Esophagus muscularis mucosa (tissue), 4 donors: ENCODE data around the gene PGF. TPM values are rescaled to one million over a fixed set of nuclear protein-coding genes. Genes with fewer than 3 reads are reported as not detected.

Source experiments
- DNase-seq: peaks from one replicate; pipeline ENCODE4 v3.0.0-alpha.2; 2017; ENCODE audit errors: extremely low spot score
- H3K27ac ChIP-seq, 4 donors: fragments of 200-600 bp; sonication (generic); replicated peaks in 1 of 4; 1 replicate in 3 of 4; 2 replicates in 1 of 4; pipeline ENCODE4 v1.5.1; 2016 to 2019; ENCODE audit warnings: mild to moderate bottlenecking in 1 of 4
- H3K27me3 ChIP-seq, 4 donors: fragments of 200-600 bp; sonication (generic); one replicate each; pipeline versions ENCODE4 v1.5.1 to v1.6.0; 2016 to 2019
- H3K36me3 ChIP-seq, 4 donors: fragments of 200-600 bp; sonication (generic); one replicate each; pipeline ENCODE4 v1.5.1; 2016 to 2019
- H3K4me1 ChIP-seq, 4 donors: fragments of 200-600 bp; sonication (generic); one replicate each; pipeline ENCODE4 v1.5.1; 2016 to 2019
- H3K4me3 ChIP-seq, 4 donors: fragments of 200-600 bp; sonication (generic); 1 replicate in 2 of 4; 2 replicates in 2 of 4; pipeline ENCODE4 v1.5.1; 2016 to 2019; ENCODE audit warnings: mild to moderate bottlenecking in 4 of 4, moderate library complexity in 1 of 4
- H3K9me3 ChIP-seq, 4 donors: fragments of 200-600 bp; sonication (generic); 1 replicate in 3 of 4; 2 replicates in 1 of 4; pipeline ENCODE4 v1.5.1; 2016 to 2019
- CTCF ChIP-seq, 3 experiments: fragments of 200-600 bp in 2 of 3; fragments of 450-650 bp in 1 of 3; sonication (generic) in 2 of 3; IDR thresholded peaks; one replicate each; pipeline ENCODE4 v1.5.1; 2017 to 2019; ENCODE audit warnings: antibody characterized with exemption in 3 of 3, mild to moderate bottlenecking in 2 of 3, moderate library complexity in 1 of 3
- EP300 ChIP-seq: sonication (generic); formaldehyde crosslinking; IDR thresholded peaks from one replicate; pipeline ENCODE4 v1.6.1; 2017; ENCODE audit warnings: antibody characterized with exemption
- POLR2A ChIP-seq: fragments of 450-650 bp; IDR thresholded peaks from one replicate; pipeline ENCODE4 v1.6.1; 2017; ENCODE audit warnings: antibody characterized with exemption, moderate library complexity, mild to moderate bottlenecking, low read depth
- POLR2AphosphoS5 ChIP-seq, 2 donors: sonication (generic); formaldehyde crosslinking; IDR thresholded peaks; one replicate each; pipeline ENCODE4 v1.6.1; 2017; ENCODE audit warnings: antibody characterized with exemption in 2 of 2
- WGBS: methylation state at CpG from one replicate; pipeline ENCODE4 v1.1.5; 2018; 5-methylcytosine and 5-hydroxymethylcytosine counted together
- intact Hi-C: fragments of 100-400 bp; cut with DNase I; formaldehyde crosslinking; loops from one replicate; pipeline ENCODE4 v1.15.1; 2023
- total RNA-seq, 4 donors: library from RNA; depleted of rRNA; stranded (reverse); fragments of >200 nt; gene quantifications; one replicate each; pipeline versions ENCODE4 v1.1.0 to v1.2.1, GENCODE V29; 2016

The PGF gene
- total RNA-seq, 4 donors from 2014 or later, result 16.7 to 69.6 (median 18.4) TPM

DNA sequence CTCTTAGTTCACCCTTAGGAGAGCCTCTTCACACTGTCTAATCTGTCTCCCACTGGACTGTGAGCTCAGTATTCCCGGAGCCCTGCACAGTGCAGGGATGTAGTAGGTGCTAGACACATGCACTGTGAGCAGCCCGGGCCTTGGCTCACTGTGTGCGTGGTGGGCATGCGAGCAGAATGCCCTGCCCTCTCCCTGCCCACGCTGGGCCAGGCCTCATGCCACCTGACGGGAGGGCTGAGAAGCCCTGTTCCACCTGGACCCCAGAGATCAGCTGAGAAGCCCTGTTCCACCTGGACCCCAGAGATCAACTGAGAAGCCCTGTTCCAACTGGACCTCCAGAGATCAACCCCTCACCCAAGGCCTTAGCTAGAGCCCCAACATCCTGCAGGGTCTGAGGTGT is 43.3 kb downstream of the PGF start:
- H3K27me3 ChIP-seq, result no peaks in the 10 kb centered on the region
- H3K36me3 ChIP-seq, result no peaks in the 10 kb centered on the region
- H3K4me1 ChIP-seq, result peaks cover 29 to 42% (median 37%) of the 10 kb centered on the region in 4 donors
- no peak for DNase-seq
- H3K27ac ChIP-seq, result no peak overlapping the region
- WGBS, result 100% methylated on average over 1 of the region's 6 CpGs
- no peak for TF ChIP-seq CTCF (IDR thresholded peaks at IDR 0.05)
- no peak for TF ChIP-seq POLR2A
- TF ChIP-seq EP300, result no peak
- TF ChIP-seq POLR2AphosphoS5 (IDR thresholded peaks at IDR 0.05), result no peak
- intact Hi-C loops, result loop anchor here (10.0 kb wide), 1 partner anchor 173 kb away; no protein-coding TSS in a partner anchor
- no peaks in the 10 kb centered on the region for H3K9me3 ChIP-seq
- H3K4me3 ChIP-seq, result no peak overlapping the region

GRCh38 chr14:74911704-74912103 is 43.7 kb downstream of the PGF start:
- Histone ChIP-seq H3K27ac (no peak overlapping the region), H3K4me1 (peaks cover 29 to 42% (median 37%) of the 10 kb centered on the region in 4 donors), H3K4me3 (no peak overlapping the region), H3K27me3 (no peaks in the 10 kb centered on the region), H3K36me3 (peaks cover 0 to 4% (median 0%) of the 10 kb centered on the region in 4 donors), H3K9me3 (no peaks in the 10 kb centered on the region)
- WGBS, result 90% methylated on average over 2 of the region's 5 CpGs
- TF ChIP-seq POLR2AphosphoS5 (IDR thresholded peaks at IDR 0.05) (no peak), CTCF (IDR thresholded peaks at IDR 0.05) (no peak), EP300 (no peak)
- no peak for DNase-seq
- intact Hi-C loops, result loop anchor here (10.0 kb wide), 1 partner anchor 173 kb away; no protein-coding TSS in a partner anchor

DNA sequence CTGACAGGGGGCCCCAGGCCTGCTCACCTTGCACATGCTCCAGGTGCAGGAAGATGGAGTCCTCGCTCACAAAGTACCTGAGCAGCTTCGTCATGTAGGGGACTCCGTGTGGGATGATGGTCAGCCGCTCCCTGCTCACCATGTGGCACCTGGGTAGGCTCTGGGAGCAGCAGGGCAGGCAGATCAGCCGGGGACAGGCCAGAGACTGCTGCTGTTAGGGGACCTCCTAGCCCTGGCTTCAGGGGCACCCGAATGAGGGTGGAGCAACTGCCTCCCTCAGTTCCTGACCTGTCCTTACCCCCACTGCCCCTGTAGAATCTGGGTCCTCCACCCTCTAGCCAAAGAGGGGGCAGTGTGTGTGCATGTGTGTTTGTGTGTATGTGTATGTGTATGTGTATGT is 44.2 kb downstream of the PGF start:
- H3K9me3 ChIP-seq, result no peaks in the 10 kb centered on the region
- WGBS, result 100% methylated on average over 1 of the region's 6 CpGs
- no peak overlapping the region for H3K4me3 ChIP-seq
- H3K36me3 ChIP-seq, result peaks cover 0 to 9% (median 0%) of the 10 kb centered on the region in 4 donors
- H3K4me1 ChIP-seq, result peaks cover 29 to 42% (median 37%) of the 10 kb centered on the region in 4 donors
- no peak overlapping the region for H3K27ac ChIP-seq
- intact Hi-C loops, result loop anchor here (10.0 kb wide), 1 partner anchor 174 kb away; no protein-coding TSS in a partner anchor
- DNase-seq, result no peak
- H3K27me3 ChIP-seq, result no peaks in the 10 kb centered on the region
- TF ChIP-seq POLR2AphosphoS5 (IDR thresholded peaks at IDR 0.05) (no peak), POLR2A (no peak), EP300 (no peak), CTCF (IDR thresholded peaks at IDR 0.05) (no peak)

DNA sequence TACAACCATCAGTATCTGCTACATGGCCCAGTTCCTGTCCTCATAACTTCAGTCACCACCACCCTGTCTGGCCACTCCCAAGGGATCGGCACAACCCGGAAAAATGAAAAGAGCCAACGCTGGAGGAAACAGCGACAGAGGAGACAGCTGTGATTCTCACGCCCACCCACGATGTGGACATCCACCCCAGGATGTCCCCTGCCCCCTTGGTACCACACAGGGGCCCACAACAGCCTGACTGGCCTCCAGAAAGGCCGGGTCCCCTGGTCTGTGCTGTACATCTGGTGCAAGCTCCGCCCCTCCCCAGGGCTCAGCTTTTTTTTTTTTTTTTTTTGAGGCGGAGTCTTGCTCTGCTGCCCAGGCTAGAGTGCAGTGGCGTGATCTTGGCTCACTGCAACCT is 44.8 kb downstream of the PGF start:
- H3K9me3 ChIP-seq, result no peaks in the 10 kb centered on the region
- TF ChIP-seq POLR2A (no peak), POLR2AphosphoS5 (IDR thresholded peaks at IDR 0.05) (no peak), EP300 (no peak), CTCF (IDR thresholded peaks at IDR 0.05) (no peak)
- H3K4me3 ChIP-seq, result no peak overlapping the region
- peaks cover 0 to 10% (median 0%) of the 10 kb centered on the region in 4 donors for H3K36me3 ChIP-seq
- no peak overlapping the region for H3K27ac ChIP-seq
- peaks cover 34 to 44% (median 39%) of the 10 kb centered on the region in 4 donors for H3K4me1 ChIP-seq
- H3K27me3 ChIP-seq, result no peaks in the 10 kb centered on the region
- DNase-seq, result no peak
- 80% methylated on average over 9 of the region's 10 CpGs for WGBS
- intact Hi-C loops, result loop anchor here (10.0 kb wide), 1 partner anchor 174 kb away; no protein-coding TSS in a partner anchor

- H3K27ac ChIP-seq, result no peak overlapping the region
- intact Hi-C loops, result loop anchor here (10.0 kb wide), 1 partner anchor 175 kb away; no protein-coding TSS in a partner anchor
- H3K9me3 ChIP-seq, result no peaks in the 10 kb centered on the region
- TF ChIP-seq EP300 (no peak), POLR2A (no peak), POLR2AphosphoS5 (IDR thresholded peaks at IDR 0.05) (no peak), CTCF (IDR thresholded peaks at IDR 0.05) (no peak)
- no peaks in the 10 kb centered on the region for H3K27me3 ChIP-seq
- DNase-seq, result no peak
- peaks cover 39 to 48% (median 42%) of the 10 kb centered on the region in 4 donors for H3K4me1 ChIP-seq
- 86% methylated on average over 10 of the region's 10 CpGs for WGBS
- H3K36me3 ChIP-seq, result peaks cover 0 to 16% (median 0%) of the 10 kb centered on the region in 4 donors
- H3K4me3 ChIP-seq, result no peak overlapping the region
Observed at GRCh38 chr14:74909911-74910310, 45.5 kb downstream of the PGF start.
